Spinal cord (tissue), 10 donors: Measurements from ENCODE around the gene TUBB3. TPM values are rescaled to one million over a fixed set of nuclear protein-coding genes. Genes with fewer than 3 reads are reported as not detected.
"Not testable (repeated sequence)": the region's sequence is repeated elsewhere in the genome, so short reads cannot be mapped to it uniquely, and the experiment has no call there.

Experiments used
- DNase-seq, 6 donors: peaks; one replicate each; pipeline versions ENCODE4 v3.0.0 to v3.0.0-alpha.2; 2013 to 2015; ENCODE audit warnings: low spot score in 6 of 6, low read depth in 4 of 6
- H3K27ac ChIP-seq: one replicate; pipeline ENCODE4 v1.5.1; 2013; ENCODE audit warnings: low read depth, low read length, control low read depth
- H3K27me3 ChIP-seq: one replicate; pipeline ENCODE4 v1.6.1; 2013; ENCODE audit warnings: low read length; ENCODE audit not compliant: control insufficient read depth, insufficient read depth
- H3K36me3 ChIP-seq: one replicate; pipeline ENCODE4 v1.6.1; 2013; ENCODE audit warnings: low read length; ENCODE audit not compliant: control insufficient read depth, insufficient read depth
- H3K4me1 ChIP-seq: one replicate; pipeline ENCODE4 v1.6.1; 2013; ENCODE audit warnings: low read length; ENCODE audit not compliant: control insufficient read depth, insufficient read depth
- H3K4me3 ChIP-seq: one replicate; pipeline ENCODE4 v1.5.1; 2013; ENCODE audit warnings: low read depth, low read length, control low read depth
- H3K9me3 ChIP-seq: one replicate; pipeline ENCODE4 v1.6.1; 2013; ENCODE audit warnings: low read length; ENCODE audit not compliant: control insufficient read depth, insufficient read depth
- WGBS: methylation state at CpG from one replicate; pipeline ENCODE4 v1.1.5; 2013; ENCODE audit warnings: missing lambda C conversion rate; ENCODE audit not compliant: insufficient coverage; 5-methylcytosine and 5-hydroxymethylcytosine counted together
- polyA plus RNA-seq, 2 donors: library from polyadenylated mRNA; unstranded; fragments of 120-200 nt; gene quantifications; one replicate each; pipeline ENCODE4 v1.2.1, GENCODE V29; 2013; ENCODE audit not compliant: insufficient read length in 2 of 2
- total RNA-seq, 2 donors: library from RNA; depleted of rRNA in 1 of 2; stranded (reverse); fragments of 120-200 nt in 1 of 2; fragments of >200 nt in 1 of 2; gene quantifications; one replicate each; pipeline versions ENCODE4 v1.2.3 to v1.2.4, GENCODE V29; 2013 to 2014
- donor health status: healthy.

The TUBB3 gene
- total and polyA plus RNA-seq, 4 donors, result 309 to 1,105 (median 842) TPM

DNA sequence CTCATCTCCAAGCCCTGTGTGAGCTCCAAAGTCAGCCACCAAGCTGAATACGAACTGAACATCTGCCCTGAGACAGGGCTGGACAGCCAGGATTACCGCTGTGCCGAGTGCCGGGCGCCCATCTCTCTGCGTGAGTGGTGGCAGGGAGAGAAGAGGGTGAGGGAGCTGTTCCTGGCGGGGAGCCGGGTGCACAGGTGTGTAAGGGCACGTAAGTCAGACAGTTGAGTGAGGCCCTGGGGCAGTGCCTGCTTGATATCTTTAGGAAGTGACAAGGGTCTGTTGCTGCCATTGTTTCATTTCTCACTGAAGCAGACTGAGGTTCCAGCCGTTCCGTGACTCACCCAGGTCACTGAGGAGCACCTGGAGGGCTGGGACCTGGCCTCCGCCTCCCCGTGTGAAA is 37.8 kb downstream of the TUBB3 start:
- H3K27me3 ChIP-seq, result no peaks in the 10 kb centered on the region
- no peaks in the 10 kb centered on the region for H3K9me3 ChIP-seq
- no peak overlapping the region for H3K4me3 ChIP-seq
- H3K27ac ChIP-seq, result no peak overlapping the region
- peaks cover 94% of the 10 kb centered on the region for H3K36me3 ChIP-seq
- 97% methylated on average over 13 of the region's 13 CpGs for WGBS
- DNase-seq, result no peak
- H3K4me1 ChIP-seq, result no peaks in the 10 kb centered on the region

DNA sequence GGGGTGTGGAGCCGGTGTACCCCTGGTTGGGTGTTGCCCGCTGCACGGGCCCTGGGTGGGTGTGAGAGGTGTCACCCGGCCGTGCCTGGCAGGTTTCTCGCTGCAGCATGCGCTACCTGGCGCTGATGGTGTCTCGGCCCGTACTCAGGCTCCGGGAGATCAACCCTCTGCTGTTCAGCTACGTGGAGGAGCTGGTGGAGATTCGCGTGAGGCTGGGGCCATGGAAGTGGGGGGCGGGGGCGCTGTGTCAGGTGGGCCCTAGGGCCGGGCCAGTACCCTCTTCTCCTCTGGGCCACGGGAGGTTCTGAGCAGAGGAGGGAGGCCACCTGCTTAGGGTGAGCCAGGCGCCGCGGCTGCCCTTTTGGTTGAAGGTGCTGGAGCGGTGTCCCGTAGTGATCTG is 38.8 kb downstream of the TUBB3 start:
- no peaks in the 10 kb centered on the region for H3K27me3 ChIP-seq
- no peak overlapping the region for H3K4me3 ChIP-seq
- peaks cover 93% of the 10 kb centered on the region for H3K36me3 ChIP-seq
- no peak overlapping the region for H3K27ac ChIP-seq
- 95% methylated on average over 18 of the region's 23 CpGs for WGBS
- H3K9me3 ChIP-seq, result no peaks in the 10 kb centered on the region
- no peak for DNase-seq
- H3K4me1 ChIP-seq, result no peaks in the 10 kb centered on the region

DNA sequence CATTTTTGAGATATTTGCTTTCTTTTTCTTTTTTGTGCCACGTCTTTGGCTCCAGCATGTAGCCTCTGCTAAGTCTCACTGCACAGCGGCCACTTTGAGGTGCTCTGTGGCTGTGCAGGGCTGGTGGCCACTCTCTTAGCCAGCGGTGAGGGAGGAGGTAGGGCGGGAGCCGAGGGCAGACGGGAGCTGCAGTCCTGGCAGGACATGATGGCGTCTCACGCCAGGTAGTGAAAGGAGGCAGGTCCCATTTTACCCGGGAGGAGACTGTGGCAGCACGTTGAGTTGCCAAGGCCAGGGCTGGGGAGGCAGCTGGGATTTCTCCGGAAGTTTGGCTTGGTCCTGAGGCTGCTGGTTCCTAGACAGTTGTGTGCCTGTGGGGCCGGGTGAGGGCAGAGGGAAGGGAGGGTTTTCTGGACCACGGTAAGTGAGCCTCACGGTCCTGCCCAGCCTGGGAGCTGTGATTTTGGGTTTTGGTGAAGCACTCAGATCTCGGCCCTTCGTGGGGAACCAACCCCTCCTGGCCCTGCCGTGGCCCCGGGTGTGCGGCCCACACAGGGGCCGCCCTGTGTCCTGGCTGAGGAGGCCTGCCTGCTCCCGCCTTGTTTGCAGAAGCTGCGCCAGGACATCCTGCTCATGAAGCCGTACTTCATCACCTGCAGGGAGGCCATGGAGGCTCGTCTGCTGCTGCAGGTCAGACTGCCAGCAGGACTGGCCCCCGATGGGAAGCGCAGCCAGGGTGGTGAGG is 39.8 kb downstream of the TUBB3 start:
- peaks cover 85% of the 10 kb centered on the region for H3K36me3 ChIP-seq
- H3K4me3 ChIP-seq, result no peak overlapping the region
- WGBS, result 88% methylated on average over 21 of the region's 26 CpGs
- no peaks in the 10 kb centered on the region for H3K4me1 ChIP-seq
- no peak for DNase-seq
- H3K27me3 ChIP-seq, result no peaks in the 10 kb centered on the region
- no peak overlapping the region for H3K27ac ChIP-seq
- H3K9me3 ChIP-seq, result no peaks in the 10 kb centered on the region

DNA sequence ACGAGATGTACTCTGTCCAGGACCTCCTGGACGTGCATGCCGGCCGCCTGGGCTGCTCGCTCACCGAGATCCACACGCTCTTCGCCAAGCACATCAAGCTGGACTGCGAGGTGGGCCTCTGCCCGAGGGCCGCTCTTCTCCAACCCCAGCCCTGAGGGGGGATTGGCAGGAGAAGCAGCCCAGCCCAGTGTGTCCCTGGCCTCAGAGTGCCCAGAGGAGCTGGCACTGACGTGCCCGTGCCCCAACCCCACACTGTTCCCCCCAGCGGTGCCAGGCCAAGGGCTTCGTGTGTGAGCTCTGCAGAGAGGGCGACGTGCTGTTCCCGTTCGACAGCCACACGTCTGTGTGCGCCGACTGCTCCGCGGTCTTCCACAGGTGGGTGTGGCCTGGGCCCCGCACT is 41.1 kb downstream of the TUBB3 start:
- H3K27ac ChIP-seq, result no peak overlapping the region
- H3K36me3 ChIP-seq, result peaks cover 77% of the 10 kb centered on the region
- DNase-seq, result no peak
- H3K4me1 ChIP-seq, result no peaks in the 10 kb centered on the region
- no peaks in the 10 kb centered on the region for H3K9me3 ChIP-seq
- H3K27me3 ChIP-seq, result no peaks in the 10 kb centered on the region
- whole genome bisulfite sequencing, result 84% methylated on average over 25 of the region's 25 CpGs
- no peak overlapping the region for H3K4me3 ChIP-seq

DNA sequence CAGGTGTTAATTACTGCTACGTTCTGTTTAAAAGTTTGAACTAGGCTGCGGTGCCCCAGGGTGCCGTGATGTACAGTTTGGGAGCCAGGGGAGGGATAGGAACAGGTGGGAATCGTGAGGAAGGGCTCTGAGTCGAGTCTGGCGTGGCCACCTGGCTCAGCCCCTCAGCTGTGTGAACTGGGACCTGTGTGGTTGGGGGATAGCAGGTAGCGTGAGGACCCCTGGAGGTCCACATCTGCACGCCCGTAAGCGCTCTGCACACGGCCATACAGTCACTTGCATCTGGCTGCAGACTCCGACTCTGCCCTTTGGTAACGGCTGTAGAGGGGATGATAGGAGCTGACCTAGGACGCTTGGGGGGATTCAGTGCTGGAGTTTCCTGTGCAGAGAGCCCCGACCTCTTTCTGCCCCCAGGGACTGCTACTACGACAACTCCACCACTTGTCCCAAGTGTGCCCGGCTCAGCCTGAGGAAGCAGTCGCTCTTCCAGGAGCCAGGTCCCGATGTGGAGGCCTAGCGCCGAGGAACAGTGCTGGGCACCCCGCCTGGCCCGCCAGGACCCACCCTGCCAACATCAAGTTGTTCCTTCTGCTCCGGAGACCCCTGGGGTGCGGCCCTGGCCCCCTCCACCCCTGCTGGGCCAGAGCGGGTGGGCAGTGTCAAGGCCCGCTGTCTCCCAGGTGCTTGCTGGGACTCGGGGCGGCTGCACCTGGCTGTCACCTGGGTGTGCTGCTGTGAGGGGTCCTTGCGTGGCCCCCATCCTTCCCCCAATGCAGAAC is 42.5 kb downstream of the TUBB3 start:
- 91% methylated on average over 27 of the region's 30 CpGs for WGBS
- H3K27me3 ChIP-seq, result no peaks in the 10 kb centered on the region
- H3K27ac ChIP-seq, result no peak overlapping the region
- no peak overlapping the region for H3K4me3 ChIP-seq
- H3K4me1 ChIP-seq, result peaks cover 4% of the 10 kb centered on the region
- no peaks in the 10 kb centered on the region for H3K9me3 ChIP-seq
- no peak for DNase-seq
- H3K36me3 ChIP-seq, result peaks cover 67% of the 10 kb centered on the region

DNA sequence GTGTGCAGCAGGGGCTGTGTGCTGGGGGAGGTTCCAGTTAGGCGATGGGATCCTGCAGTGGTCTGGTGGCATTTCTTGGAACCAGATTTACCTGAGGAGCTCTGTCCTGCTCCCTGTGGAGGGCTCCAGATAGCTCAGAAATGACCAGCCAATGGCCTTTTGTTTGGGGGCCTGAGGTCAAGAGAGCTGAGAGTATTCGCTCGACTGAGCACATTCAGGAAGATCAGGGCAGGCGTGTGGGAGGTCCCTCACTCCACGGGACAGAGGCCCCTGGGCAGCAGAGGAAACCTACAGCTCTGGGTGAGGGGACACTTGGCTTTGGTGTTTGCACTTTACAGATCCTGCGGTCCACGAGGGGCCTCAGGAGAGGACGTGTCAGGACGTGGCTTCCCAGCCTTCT is 43.6 kb downstream of the TUBB3 start:
- Histone ChIP-seq H3K4me3 (no peak overlapping the region), H3K36me3 (peaks cover 56% of the 10 kb centered on the region), H3K9me3 (no peaks in the 10 kb centered on the region), H3K27me3 (no peaks in the 10 kb centered on the region), H3K4me1 (peaks cover 16% of the 10 kb centered on the region), H3K27ac (no peak overlapping the region)
- WGBS, result 35% methylated on average over 9 of the region's 9 CpGs
- no peak for DNase-seq

DNA sequence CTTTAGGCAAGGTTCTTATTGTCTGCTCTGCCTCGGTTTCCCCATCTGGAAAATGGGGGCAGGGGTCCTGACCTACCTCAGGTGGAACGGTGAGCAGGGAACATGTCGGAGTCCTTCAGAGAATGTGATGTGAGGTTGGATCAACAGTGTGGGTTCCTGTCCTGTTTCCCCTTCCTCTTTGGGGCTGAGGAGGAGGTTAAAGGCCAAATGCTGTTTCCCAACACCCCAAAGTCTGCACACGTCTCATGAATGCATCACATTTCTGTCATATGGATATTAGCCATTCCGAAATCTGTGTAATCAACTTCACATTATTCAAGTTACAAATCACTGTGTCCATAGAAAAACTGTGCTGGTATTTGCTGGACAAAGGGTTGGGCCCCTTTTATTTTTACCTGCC is 44.3 kb downstream of the TUBB3 start:
- DNase-seq, H3K27ac ChIP-seq, H3K27me3 ChIP-seq, H3K4me3 ChIP-seq, H3K9me3 ChIP-seq: not testable (repeated sequence)
- peaks cover 49% of the 10 kb centered on the region for H3K36me3 ChIP-seq
- WGBS, result 85% methylated on average over 3 of the region's 5 CpGs
- H3K4me1 ChIP-seq, result peaks cover 20% of the 10 kb centered on the region

DNA sequence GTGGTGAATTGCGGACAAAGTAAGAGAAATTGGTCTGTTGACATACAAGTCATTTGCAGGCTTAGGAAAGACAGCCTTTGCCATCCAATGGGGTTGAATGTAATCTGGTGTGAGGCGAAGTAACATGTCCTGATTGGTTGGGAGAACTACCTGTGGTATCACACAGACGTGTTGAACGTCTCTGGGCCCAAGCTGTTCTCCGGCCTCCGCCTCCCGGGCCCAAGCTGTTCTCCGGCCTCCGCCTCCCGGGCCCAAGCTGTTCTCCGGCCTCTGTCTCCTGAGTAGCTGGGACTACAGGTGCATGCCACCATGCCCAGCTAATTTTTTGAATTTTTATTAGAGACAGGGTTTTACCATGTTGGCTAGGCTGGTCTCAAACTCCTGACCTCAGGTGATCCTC is 44.9 kb downstream of the TUBB3 start:
- Histone ChIP-seq H3K36me3 (peaks cover 43% of the 10 kb centered on the region), H3K4me1 (peaks cover 23% of the 10 kb centered on the region)
- not testable (repeated sequence) for DNase-seq, H3K27ac ChIP-seq, H3K9me3 ChIP-seq, H3K4me3 ChIP-seq, H3K27me3 ChIP-seq
- 79% methylated on average over 11 of the region's 11 CpGs for WGBS

DNA sequence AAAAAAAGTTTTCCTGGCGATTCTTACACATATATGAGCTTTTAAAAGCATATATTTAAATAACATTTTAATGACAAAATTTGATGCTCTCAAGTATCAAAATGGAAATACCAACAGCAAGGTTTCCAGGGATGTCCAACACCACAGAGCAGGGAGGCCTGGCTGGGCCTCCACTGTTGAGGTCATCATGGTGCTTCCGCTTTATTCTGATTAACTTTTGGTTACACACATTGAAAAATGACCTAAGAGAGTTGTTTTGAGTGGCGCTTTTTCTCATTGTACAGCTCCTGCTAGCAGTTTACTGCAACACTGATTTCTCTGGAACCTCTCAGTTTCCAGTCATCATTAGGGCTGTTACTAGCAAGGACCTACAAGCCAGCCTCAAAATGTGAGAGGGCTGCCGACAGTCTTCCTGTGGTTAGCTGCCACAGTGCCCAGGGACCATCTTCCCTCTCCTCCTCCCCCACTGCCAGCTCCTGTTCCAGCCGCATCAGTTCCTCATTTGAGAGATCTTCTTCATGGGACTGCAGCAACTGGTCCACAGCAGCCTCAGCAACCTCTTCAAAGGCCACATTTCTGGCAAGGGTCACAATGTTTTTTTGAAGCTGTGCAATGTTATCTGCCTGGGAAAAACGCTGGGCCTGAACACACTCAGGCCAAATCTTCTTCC is 46.7 kb downstream of the TUBB3 start:
- Histone ChIP-seq H3K27ac (no peak overlapping the region), H3K9me3 (no peaks in the 10 kb centered on the region), H3K4me3 (no peak overlapping the region), H3K27me3 (no peaks in the 10 kb centered on the region), H3K4me1 (peaks cover 27% of the 10 kb centered on the region), H3K36me3 (peaks cover 26% of the 10 kb centered on the region)
- no peak for DNase-seq
- 93% methylated on average over 5 of the region's 6 CpGs for WGBS
